ENCODE measurements around the gene ZNF326.

DNA sequence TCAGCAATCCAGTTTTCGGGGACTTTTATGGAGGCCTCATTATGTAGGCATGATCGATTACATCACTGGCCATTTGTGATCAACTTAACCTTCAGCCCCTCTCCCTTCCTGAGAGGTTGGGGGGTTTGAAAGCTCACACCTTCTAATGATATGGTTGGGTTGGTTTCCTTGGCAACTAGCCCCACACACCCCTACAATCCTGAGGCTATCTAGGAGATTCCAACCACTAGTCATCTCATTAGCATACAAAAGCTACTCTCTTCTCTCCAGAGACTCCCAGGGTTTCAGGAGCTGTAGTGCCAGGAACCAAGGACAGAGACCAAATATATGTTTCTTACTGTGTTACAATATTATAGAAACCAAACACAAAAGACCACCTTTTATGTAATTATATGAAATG is 35.2 kb upstream of the ZNF326 start:
- TF ChIP-seq, protein P1, sequence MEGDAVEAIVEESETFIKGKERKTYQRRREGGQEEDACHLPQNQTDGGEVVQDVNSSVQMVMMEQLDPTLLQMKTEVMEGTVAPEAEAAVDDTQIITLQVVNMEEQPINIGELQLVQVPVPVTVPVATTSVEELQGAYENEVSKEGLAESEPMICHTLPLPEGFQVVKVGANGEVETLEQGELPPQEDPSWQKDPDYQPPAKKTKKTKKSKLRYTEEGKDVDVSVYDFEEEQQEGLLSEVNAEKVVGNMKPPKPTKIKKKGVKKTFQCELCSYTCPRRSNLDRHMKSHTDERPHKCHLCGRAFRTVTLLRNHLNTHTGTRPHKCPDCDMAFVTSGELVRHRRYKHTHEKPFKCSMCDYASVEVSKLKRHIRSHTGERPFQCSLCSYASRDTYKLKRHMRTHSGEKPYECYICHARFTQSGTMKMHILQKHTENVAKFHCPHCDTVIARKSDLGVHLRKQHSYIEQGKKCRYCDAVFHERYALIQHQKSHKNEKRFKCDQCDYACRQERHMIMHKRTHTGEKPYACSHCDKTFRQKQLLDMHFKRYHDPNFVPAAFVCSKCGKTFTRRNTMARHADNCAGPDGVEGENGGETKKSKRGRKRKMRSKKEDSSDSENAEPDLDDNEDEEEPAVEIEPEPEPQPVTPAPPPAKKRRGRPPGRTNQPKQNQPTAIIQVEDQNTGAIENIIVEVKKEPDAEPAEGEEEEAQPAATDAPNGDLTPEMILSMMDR (IDR thresholded peaks at IDR 0.05), result no peak
- no peak for TF ChIP-seq POLR2A (IDR thresholded peaks at IDR 0.05)
- TF ChIP-seq POLR2AphosphoS5 (IDR thresholded peaks at IDR 0.05), result no peak
- no peak for TF ChIP-seq EP300 (IDR thresholded peaks at IDR 0.05)

Measured in suprapubic skin (tissue), 4 donors.